ENCODE results near the gene LRRC73. TPM values are rescaled to one million over a fixed set of nuclear protein-coding genes. Genes with fewer than 3 reads are reported as not detected.
"Not testable (repeated sequence)": the region's sequence is repeated elsewhere in the genome, so short reads cannot be mapped to it uniquely, and the experiment has no call there.

The LRRC73 gene
- total RNA-seq, 1 donor from 2014 or later = 1.6 TPM

DNA sequence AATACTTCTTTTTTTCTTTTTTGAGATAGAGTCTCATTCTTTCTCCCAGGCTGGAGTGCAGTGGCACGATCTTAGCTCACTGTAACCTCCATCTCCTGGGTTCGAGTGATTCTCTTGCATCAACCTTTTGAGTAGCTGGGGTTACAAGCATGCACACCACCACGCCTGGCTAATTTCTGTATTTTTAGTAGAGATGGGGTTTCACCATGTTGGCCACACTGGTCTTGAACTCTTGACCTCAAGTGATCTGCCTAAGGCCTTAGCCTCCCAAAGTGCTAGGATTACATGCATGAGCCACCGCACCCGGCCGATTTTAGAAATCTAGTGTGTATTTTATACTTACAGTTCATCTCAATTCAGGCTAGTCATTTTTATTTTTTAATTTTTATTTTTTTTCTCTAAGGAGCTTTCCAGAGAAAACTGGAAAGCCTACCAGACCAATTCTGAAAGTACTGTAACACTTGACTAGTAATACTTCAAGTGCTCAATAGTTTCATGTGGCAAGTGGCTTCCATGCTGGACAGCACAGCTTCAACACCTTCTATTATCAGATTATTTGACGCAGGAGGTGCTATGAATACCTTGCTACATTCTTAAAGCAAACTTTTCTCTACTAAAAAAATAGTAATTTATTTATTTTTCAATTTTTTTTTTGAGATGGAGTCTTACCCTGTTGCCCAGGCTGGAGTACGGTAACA lies 31.8 kb upstream of the LRRC73 start:
- peaks cover 82% of the 10 kb centered on the region for H3K36me3 ChIP-seq
- no peaks in the 10 kb centered on the region for H3K9me3 ChIP-seq (replicated peaks)
- no peaks in the 10 kb centered on the region for H3K27me3 ChIP-seq (ENCODE audit: low read depth)
- TF ChIP-seq, protein P1, sequence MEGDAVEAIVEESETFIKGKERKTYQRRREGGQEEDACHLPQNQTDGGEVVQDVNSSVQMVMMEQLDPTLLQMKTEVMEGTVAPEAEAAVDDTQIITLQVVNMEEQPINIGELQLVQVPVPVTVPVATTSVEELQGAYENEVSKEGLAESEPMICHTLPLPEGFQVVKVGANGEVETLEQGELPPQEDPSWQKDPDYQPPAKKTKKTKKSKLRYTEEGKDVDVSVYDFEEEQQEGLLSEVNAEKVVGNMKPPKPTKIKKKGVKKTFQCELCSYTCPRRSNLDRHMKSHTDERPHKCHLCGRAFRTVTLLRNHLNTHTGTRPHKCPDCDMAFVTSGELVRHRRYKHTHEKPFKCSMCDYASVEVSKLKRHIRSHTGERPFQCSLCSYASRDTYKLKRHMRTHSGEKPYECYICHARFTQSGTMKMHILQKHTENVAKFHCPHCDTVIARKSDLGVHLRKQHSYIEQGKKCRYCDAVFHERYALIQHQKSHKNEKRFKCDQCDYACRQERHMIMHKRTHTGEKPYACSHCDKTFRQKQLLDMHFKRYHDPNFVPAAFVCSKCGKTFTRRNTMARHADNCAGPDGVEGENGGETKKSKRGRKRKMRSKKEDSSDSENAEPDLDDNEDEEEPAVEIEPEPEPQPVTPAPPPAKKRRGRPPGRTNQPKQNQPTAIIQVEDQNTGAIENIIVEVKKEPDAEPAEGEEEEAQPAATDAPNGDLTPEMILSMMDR (IDR thresholded peaks at IDR 0.05; ENCODE audit: borderline replicate concordance) = no peak
- no peak overlapping the region for H3K4me3 ChIP-seq
- intact Hi-C loops (cut with micrococcal nuclease) = no loop called here
- H3K4me1 ChIP-seq = no peaks in the 10 kb centered on the region
- no peak for DNase-seq
- H3K27ac ChIP-seq (replicated peaks) = no peak overlapping the region

DNA sequence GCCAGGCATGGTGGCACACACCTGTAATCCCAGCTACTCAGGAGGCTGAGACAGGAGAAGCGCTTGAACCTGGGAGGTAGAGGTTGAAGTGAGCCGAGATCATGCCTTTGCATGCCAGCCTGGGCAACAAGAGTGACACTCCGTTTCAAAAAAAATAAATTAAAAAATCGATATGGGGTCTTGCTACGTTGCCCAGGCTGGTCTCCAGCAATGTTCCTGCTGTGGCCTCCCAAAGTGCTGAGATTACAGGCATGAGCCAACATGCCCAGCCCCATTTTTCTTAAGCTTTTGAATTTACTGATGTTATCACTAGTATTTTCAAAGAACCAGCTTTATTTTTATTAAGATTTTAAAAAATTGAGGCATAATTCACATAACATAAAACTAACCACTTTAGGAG lies 30.4 kb upstream of the LRRC73 start:
- intact Hi-C loops (cut with micrococcal nuclease) = no loop called here
- TF ChIP-seq, protein P1 (IDR thresholded peaks at IDR 0.05; ENCODE audit: borderline replicate concordance) = no peak
- H3K27ac ChIP-seq (replicated peaks) = no peak overlapping the region
- peaks cover 80% of the 10 kb centered on the region for H3K36me3 ChIP-seq
- H3K27me3 ChIP-seq (ENCODE audit: low read depth) = no peaks in the 10 kb centered on the region
- H3K4me1 ChIP-seq = no peaks in the 10 kb centered on the region
- no peak overlapping the region for H3K4me3 ChIP-seq
- no peaks in the 10 kb centered on the region for H3K9me3 ChIP-seq (replicated peaks)
- DNase-seq = no peak

DNA sequence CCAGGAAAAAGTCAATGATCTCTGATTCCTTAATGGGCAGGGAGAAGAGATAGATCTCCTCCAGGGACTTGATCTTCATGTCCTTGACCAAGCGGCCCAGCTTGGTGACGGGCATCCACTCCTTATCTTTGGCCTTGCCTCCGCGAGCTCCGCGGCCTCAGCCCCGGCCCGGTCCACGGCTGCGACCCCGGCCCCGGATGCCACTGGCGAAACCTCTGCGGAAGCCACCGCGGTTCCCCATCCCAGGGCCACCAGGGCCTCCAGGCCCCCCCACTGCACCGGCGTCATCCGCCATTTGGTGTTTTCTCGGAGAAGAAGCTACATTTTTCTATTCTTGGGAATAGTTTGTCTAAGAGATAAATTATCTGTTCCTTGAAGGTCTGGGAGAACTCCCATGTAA lies 29.3 kb upstream of the LRRC73 start:
- H3K4me3 ChIP-seq, H3K4me1 ChIP-seq: not testable (repeated sequence)
- peaks cover 76% of the 10 kb centered on the region for H3K36me3 ChIP-seq

DNA sequence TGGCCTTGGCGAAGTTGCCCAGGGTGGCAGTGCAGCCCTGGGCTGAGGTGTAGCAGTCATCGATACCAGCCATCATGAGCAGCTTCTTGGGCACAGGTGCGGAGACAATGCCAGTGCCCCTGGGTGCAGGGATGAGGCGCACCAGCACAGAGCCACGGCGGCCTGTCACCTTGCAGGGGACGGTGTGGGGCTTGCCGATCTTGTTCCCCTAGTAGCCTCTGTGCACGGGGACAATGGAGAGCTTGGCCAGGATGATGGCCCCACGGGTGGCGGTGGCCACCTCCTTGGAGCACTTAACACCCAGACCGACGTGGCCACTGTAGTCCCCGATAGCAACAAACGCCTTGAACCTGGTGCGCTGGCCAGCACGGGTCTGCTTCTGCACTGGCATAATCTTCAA lies 28.8 kb upstream of the LRRC73 start:
- H3K27ac ChIP-seq (replicated peaks); intact Hi-C loops (cut with micrococcal nuclease); H3K4me3 ChIP-seq; H3K27me3 ChIP-seq (ENCODE audit: low read depth); H3K9me3 ChIP-seq (replicated peaks); H3K4me1 ChIP-seq; DNase-seq: not testable (repeated sequence)
- H3K36me3 ChIP-seq = peaks cover 72% of the 10 kb centered on the region

More for the DNA sequence above, 29.3 kb upstream of the LRRC73 start:
- H3K27ac ChIP-seq (replicated peaks); intact Hi-C loops (cut with micrococcal nuclease); DNase-seq; H3K9me3 ChIP-seq (replicated peaks); H3K27me3 ChIP-seq (ENCODE audit: low read depth): not testable (repeated sequence)

DNA sequence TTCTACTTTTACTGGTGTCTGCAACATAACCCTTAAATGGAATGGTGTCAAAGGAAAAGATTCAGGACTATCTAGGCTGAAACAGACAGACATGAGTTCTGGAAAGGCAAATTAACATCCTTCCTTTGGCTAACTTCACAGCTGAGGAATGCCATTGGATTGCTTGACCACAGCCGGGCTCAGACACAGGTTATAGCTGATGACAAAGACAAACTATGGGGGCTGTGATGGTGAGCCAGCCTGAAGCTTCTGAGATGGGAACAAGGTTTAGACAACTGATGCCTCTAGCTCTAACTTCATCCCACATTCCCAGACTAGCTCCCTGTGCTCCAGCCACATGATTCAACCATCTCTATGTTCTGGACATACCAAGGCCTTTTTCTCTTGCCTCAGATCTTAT lies 22.1 kb upstream of the LRRC73 start:
- no peak overlapping the region for H3K4me3 ChIP-seq
- no peaks in the 10 kb centered on the region for H3K27me3 ChIP-seq (ENCODE audit: low read depth)
- DNase-seq = no peak
- no peaks in the 10 kb centered on the region for H3K4me1 ChIP-seq
- intact Hi-C loops (cut with micrococcal nuclease) = no loop called here
- H3K9me3 ChIP-seq (replicated peaks) = no peaks in the 10 kb centered on the region
- H3K36me3 ChIP-seq = peaks cover 83% of the 10 kb centered on the region
- no peak overlapping the region for H3K27ac ChIP-seq (replicated peaks)
- TF ChIP-seq, protein P1 (IDR thresholded peaks at IDR 0.05; ENCODE audit: borderline replicate concordance) = no peak

DNA sequence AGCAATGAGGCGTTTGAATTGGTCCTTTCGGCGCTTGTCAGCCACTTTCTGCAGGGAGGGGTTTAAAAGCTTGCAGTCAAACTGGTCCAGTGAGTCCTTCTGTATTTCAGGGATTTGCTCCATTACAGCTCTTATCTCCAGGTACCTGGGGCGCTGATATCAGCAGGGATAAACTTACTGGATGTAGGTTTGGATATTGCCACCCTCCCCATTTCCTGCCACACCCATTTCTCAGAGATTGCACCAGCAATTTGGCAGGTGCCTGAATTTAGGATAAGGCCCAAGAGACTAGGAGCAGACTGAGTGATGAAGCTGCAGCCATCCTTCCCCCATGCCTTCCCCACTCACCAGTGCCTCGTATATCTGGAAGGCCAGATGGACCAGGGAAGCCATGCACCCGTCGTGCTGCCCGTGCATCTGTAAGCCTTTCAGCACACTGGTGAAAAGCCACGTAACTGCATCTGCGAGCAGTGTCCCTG lies 14.4 kb upstream of the LRRC73 start:
- intact Hi-C loops (cut with micrococcal nuclease) = no loop called here
- Histone ChIP-seq H3K27ac (replicated peaks) (no peak overlapping the region), H3K9me3 (replicated peaks) (no peaks in the 10 kb centered on the region), H3K4me1 (peaks cover 33% of the 10 kb centered on the region), H3K4me3 (no peak overlapping the region), H3K36me3 (peaks cover 100% of the 10 kb centered on the region), H3K27me3 (ENCODE audit: low read depth) (no peaks in the 10 kb centered on the region)
- no peak for DNase-seq
- TF ChIP-seq, protein P1 (IDR thresholded peaks at IDR 0.05; ENCODE audit: borderline replicate concordance) = no peak

Data from left ventricle myocardium inferior (tissue), 1 donor.